Measurements from ENCODE around the gene ZC3H4.

Gene ZC3H4

GRCh38 chr19:47018923-47019322 lies 94.7 kb downstream of the ZC3H4 start:
- no peak for DNase-seq
